Stimulated activated naive B cell treated with anti-CD40 and anti-IgM and Interleukin-4, amounts not matched to agents 10 μg/mL and 1 μg/mL and 100 μg/mL, for 72 hours (primary cell): ENCODE measurements around the gene TAB2.
"Not testable (repeated sequence)": the region's sequence is repeated elsewhere in the genome, so short reads cannot be mapped to it uniquely, and the experiment has no call there.

Source experiments
- ATAC-seq, 2 donors: fragments of 150-1000 bp; cut with Tn5 transposase; replicated peaks; 2 replicates each; pipeline ENCODE4 v1.10.0; 2021; ENCODE audit warnings: moderate library complexity in 1 of 2
- DNase-seq: peaks from one replicate; pipeline ENCODE4 v3.0.0; 2021
- H3K27ac Mint-ChIP-seq: one replicate; pipeline ENCODE4 v1.8.0; 2022; ENCODE audit warnings: mild to moderate bottlenecking, mixed read lengths
- H3K27me3 Mint-ChIP-seq, 2 donors: one replicate each; pipeline ENCODE4 v1.8.0; 2022; ENCODE audit warnings: mixed read lengths in 2 of 2
- H3K36me3 Mint-ChIP-seq, 2 donors: one replicate each; pipeline ENCODE4 v1.8.0; 2022; ENCODE audit warnings: mixed read lengths in 2 of 2, mild to moderate bottlenecking in 1 of 2
- H3K4me1 Mint-ChIP-seq, 2 donors: one replicate each; pipeline ENCODE4 v1.8.0; 2022; ENCODE audit warnings: mixed read lengths in 2 of 2, mild to moderate bottlenecking in 1 of 2
- H3K4me3 Mint-ChIP-seq, 2 donors: one replicate each; pipeline ENCODE4 v1.8.0; 2022; ENCODE audit warnings: mild to moderate bottlenecking in 2 of 2, mixed read lengths in 2 of 2, moderate library complexity in 1 of 2
- H3K9me3 Mint-ChIP-seq, 2 donors: one replicate each; pipeline ENCODE4 v1.8.0; 2022; ENCODE audit warnings: mixed read lengths in 2 of 2, mild to moderate bottlenecking in 1 of 2

TAB2 gene

GRCh38 chr6:149333266-149333620 lies 15.7 kb downstream of the TAB2 start:
- Mint-ChIP-seq H3K4me3 (no peak overlapping the region), H3K4me1 (peaks cover 66 to 93% of the 10 kb centered on the region in 2 donors), H3K9me3 (peaks cover 0 to under 1% of the 10 kb centered on the region in 2 donors), H3K36me3 (peaks cover 27 to 31% of the 10 kb centered on the region in 2 donors), H3K27me3 (no peaks in the 10 kb centered on the region), H3K27ac (no peak overlapping the region)
- DNase-seq (no peak), ATAC-seq (no peak)

DNA sequence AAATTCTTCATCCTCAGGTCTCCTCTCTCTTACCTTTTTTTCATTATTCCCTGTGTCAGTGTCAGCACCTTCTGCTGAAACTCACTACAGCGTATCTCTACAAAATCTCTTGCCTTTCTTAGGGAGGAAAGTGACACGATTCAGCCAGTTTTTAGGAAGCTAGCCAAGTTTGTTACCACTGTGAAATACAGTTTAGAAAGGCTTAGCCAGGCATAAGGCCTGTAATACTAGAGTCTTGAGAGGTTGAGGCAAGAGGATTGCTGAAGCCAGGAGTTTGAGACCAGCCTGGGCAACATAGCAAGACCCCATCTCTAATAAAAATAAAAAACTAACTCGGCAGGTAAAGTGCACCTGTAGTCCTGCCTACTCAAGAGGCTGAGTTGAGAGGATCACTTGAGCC lies 16.7 kb downstream of the TAB2 start:
- H3K27me3 Mint-ChIP-seq = no peaks in the 10 kb centered on the region
- H3K27ac Mint-ChIP-seq = peak overlapping the region; percentile 82
- DNase-seq = no peak
- peaks cover 1 to 7% of the 10 kb centered on the region in 2 donors for H3K9me3 Mint-ChIP-seq
- peak overlapping the region; percentile 10 to 33 for H3K4me3 Mint-ChIP-seq
- peaks cover 59 to 92% of the 10 kb centered on the region in 2 donors for H3K4me1 Mint-ChIP-seq
- ATAC-seq = no peak
- peaks cover 21 to 31% of the 10 kb centered on the region in 2 donors for H3K36me3 Mint-ChIP-seq

- Mint-ChIP-seq H3K9me3 (peaks cover 1 to 7% of the 10 kb centered on the region in 2 donors), H3K4me1 (peaks cover 58 to 87% of the 10 kb centered on the region in 2 donors), H3K27me3 (no peaks in the 10 kb centered on the region), H3K4me3 (peak overlapping the region; percentile 10 to 33), H3K27ac (peak overlapping the region; percentile 82), H3K36me3 (peaks cover 20 to 29% of the 10 kb centered on the region in 2 donors)
- ATAC-seq = peak; percentile 22 to 47
- DNase-seq = no peak
These were observed 17.2 kb downstream of the TAB2 start for GRCh38 chr6:149334682-149335160.

- H3K9me3 Mint-ChIP-seq = peaks cover 1 to 7% of the 10 kb centered on the region in 2 donors
- H3K4me3 Mint-ChIP-seq = peak overlapping the region in 1 of 2 donors; percentile 26
- H3K27ac Mint-ChIP-seq = peak overlapping the region; percentile 16
- peak; percentile 90 to 94 for ATAC-seq
- peaks cover 50 to 78% of the 10 kb centered on the region in 2 donors for H3K4me1 Mint-ChIP-seq
- peak; percentile 8 for DNase-seq
- H3K27me3 Mint-ChIP-seq = no peaks in the 10 kb centered on the region
- H3K36me3 Mint-ChIP-seq = peaks cover 20 to 24% of the 10 kb centered on the region in 2 donors
These were observed 18.6 kb downstream of the TAB2 start for GRCh38 chr6:149335924-149336608.

DNA sequence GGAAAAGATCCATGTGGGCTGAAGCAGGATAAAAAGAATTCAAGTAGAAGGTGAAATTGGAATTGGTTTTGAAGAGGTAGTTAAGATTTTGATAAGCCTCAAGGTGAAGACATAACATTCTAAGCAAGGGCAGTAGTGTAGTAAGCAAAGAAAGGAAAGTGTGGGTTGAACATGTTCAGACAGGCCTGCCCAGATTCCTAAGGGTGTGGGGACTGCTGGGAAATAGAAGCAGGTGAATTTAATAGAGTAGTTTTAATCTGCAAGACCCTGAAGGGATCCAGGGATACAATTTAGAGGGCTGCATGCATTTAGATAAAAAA lies 19.1 kb downstream of the TAB2 start:
- no peaks in the 10 kb centered on the region for H3K27me3 Mint-ChIP-seq
- peak overlapping the region; percentile 16 for H3K27ac Mint-ChIP-seq
- DNase-seq = no peak
- H3K4me1 Mint-ChIP-seq = peaks cover 48 to 78% of the 10 kb centered on the region in 2 donors
- H3K9me3 Mint-ChIP-seq = peaks cover 1 to 7% of the 10 kb centered on the region in 2 donors
- H3K36me3 Mint-ChIP-seq = peaks cover 18 to 24% of the 10 kb centered on the region in 2 donors
- ATAC-seq = no peak
- peak overlapping the region in 1 of 2 donors; percentile 26 for H3K4me3 Mint-ChIP-seq

GRCh38 chr6:149337320-149337719 lies 19.8 kb downstream of the TAB2 start:
- Mint-ChIP-seq H3K27me3 (no peaks in the 10 kb centered on the region), H3K27ac (no peak overlapping the region), H3K4me3 (peak overlapping the region in 1 of 2 donors; percentile 17), H3K4me1 (peaks cover 46 to 78% of the 10 kb centered on the region in 2 donors), H3K36me3 (peaks cover 14 to 27% of the 10 kb centered on the region in 2 donors), H3K9me3 (peaks cover 1 to 7% of the 10 kb centered on the region in 2 donors)
- DNase-seq (no peak), ATAC-seq (no peak)

GRCh38 chr6:149340200-149340599 lies 22.7 kb downstream of the TAB2 start:
- DNase-seq (no peak), ATAC-seq (no peak)
- no peak overlapping the region for H3K27ac Mint-ChIP-seq
- H3K4me3 Mint-ChIP-seq = no peak overlapping the region
- H3K4me1 Mint-ChIP-seq = peaks cover 36 to 66% of the 10 kb centered on the region in 2 donors
- peaks cover 16 to 29% of the 10 kb centered on the region in 2 donors for H3K36me3 Mint-ChIP-seq
- no peaks in the 10 kb centered on the region for H3K27me3 Mint-ChIP-seq
- peaks cover 1 to 7% of the 10 kb centered on the region in 2 donors for H3K9me3 Mint-ChIP-seq

DNA sequence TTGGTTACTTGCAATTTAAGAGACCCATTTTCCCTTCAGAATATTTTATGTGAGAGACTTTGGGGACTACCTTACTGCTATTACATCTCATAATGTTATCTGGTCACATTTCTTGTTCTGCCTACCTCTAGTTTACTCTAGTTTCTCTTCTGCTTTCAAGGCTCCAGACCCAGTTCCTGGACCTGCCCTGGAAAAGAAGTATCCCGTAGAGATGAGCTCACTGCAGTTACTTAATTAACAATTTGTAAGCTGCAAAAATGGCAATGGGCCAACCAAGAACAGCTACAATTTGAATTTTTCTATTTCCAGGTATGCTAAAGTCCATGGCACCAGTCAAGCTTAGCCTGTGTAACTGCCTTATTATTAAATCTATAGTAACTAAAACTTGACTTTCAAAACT lies 25.0 kb downstream of the TAB2 start:
- peaks cover 19 to 37% of the 10 kb centered on the region in 2 donors for H3K36me3 Mint-ChIP-seq
- ATAC-seq = peak; percentile 88 to 89
- peak overlapping the region; percentile 69 for H3K27ac Mint-ChIP-seq

GRCh38 chr6:149343501-149343900 lies 26.0 kb downstream of the TAB2 start:
- DNase-seq (no peak), ATAC-seq (no peak)
- Mint-ChIP-seq H3K36me3 (peaks cover 15 to 35% of the 10 kb centered on the region in 2 donors), H3K4me1 (peaks cover 30 to 51% of the 10 kb centered on the region in 2 donors), H3K27ac (no peak overlapping the region), H3K9me3 (peaks cover 0 to 5% of the 10 kb centered on the region in 2 donors), H3K27me3 (no peaks in the 10 kb centered on the region), H3K4me3 (no peak overlapping the region)

More for the DNA sequence above, 25.0 kb downstream of the TAB2 start:
- no peak for DNase-seq
- H3K27me3 Mint-ChIP-seq = no peaks in the 10 kb centered on the region
- peaks cover 1 to 7% of the 10 kb centered on the region in 2 donors for H3K9me3 Mint-ChIP-seq
- peak overlapping the region in 1 of 2 donors; percentile 61 for H3K4me3 Mint-ChIP-seq
- H3K4me1 Mint-ChIP-seq = peaks cover 32 to 55% of the 10 kb centered on the region in 2 donors

GRCh38 chr6:149346078-149346477 lies 28.6 kb downstream of the TAB2 start:
- ATAC-seq = no peak

GRCh38 chr6:149347067-149347466 lies 29.6 kb downstream of the TAB2 start:
- H3K9me3 Mint-ChIP-seq = no peaks in the 10 kb centered on the region
- no peaks in the 10 kb centered on the region for H3K27me3 Mint-ChIP-seq
- ATAC-seq (no peak), DNase-seq (no peak)
- H3K36me3 Mint-ChIP-seq = peaks cover 28 to 46% of the 10 kb centered on the region in 2 donors
- no peak overlapping the region for H3K4me3 Mint-ChIP-seq
- H3K4me1 Mint-ChIP-seq = peaks cover 29 to 54% of the 10 kb centered on the region in 2 donors
- H3K27ac Mint-ChIP-seq = no peak overlapping the region

More at GRCh38 chr6:149346078-149346477, 28.6 kb downstream of the TAB2 start:
- H3K4me1 Mint-ChIP-seq = peaks cover 33 to 62% of the 10 kb centered on the region in 2 donors
- no peaks in the 10 kb centered on the region for H3K9me3 Mint-ChIP-seq
- H3K27ac Mint-ChIP-seq = no peak overlapping the region
- no peak overlapping the region for H3K4me3 Mint-ChIP-seq
- H3K27me3 Mint-ChIP-seq = no peaks in the 10 kb centered on the region
- no peak for DNase-seq
- peaks cover 28 to 46% of the 10 kb centered on the region in 2 donors for H3K36me3 Mint-ChIP-seq

DNA sequence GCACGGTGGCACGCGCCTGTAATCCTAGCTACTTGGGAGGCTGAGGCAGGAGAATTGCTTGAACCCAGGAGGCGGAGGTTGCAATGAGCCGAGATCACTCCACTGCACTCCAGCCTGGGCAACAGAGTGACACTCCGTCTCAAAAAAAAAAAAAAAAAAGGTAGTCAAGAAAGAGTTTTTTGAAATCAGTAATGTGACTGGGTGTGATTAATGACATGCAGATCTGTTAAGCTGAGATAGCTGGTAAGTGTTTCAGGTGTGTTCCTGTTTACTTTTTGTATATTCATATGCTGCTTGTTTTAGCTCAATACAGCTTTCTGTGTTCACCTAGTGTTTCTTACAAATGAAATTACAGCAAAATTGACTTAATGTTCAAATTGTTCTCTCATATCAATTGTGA lies 31.8 kb downstream of the TAB2 start:
- not testable (repeated sequence) for DNase-seq, H3K4me3 Mint-ChIP-seq, H3K9me3 Mint-ChIP-seq, H3K27me3 Mint-ChIP-seq, ATAC-seq, H3K27ac Mint-ChIP-seq
- Mint-ChIP-seq H3K4me1 (peaks cover 28 to 55% of the 10 kb centered on the region in 2 donors), H3K36me3 (peaks cover 34 to 46% of the 10 kb centered on the region in 2 donors)

DNA sequence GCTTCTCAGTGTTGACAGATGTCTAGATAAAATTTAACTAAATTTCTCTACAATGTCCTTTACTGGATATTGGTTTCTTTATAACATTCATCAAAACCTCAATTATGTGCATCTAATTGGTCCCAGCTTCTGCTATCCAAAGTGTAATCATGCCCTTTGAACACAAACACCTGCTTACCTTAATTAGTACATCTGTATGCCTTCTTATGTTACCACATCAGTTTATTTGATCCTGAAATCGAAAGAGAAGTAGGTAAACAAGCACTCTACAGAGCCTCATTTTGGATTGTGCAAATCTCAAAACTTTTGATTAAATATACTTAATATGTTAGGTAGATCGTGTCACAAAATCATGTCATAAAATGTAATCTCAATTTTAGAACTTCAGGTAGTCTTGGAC lies 36.5 kb downstream of the TAB2 start:
- Mint-ChIP-seq H3K9me3 (no peaks in the 10 kb centered on the region), H3K4me1 (peaks cover 23 to 57% of the 10 kb centered on the region in 2 donors), H3K27me3 (no peaks in the 10 kb centered on the region), H3K36me3 (peaks cover 23 to 40% of the 10 kb centered on the region in 2 donors), H3K4me3 (no peak overlapping the region), H3K27ac (no peak overlapping the region)
- DNase-seq (no peak), ATAC-seq (no peak)

DNA sequence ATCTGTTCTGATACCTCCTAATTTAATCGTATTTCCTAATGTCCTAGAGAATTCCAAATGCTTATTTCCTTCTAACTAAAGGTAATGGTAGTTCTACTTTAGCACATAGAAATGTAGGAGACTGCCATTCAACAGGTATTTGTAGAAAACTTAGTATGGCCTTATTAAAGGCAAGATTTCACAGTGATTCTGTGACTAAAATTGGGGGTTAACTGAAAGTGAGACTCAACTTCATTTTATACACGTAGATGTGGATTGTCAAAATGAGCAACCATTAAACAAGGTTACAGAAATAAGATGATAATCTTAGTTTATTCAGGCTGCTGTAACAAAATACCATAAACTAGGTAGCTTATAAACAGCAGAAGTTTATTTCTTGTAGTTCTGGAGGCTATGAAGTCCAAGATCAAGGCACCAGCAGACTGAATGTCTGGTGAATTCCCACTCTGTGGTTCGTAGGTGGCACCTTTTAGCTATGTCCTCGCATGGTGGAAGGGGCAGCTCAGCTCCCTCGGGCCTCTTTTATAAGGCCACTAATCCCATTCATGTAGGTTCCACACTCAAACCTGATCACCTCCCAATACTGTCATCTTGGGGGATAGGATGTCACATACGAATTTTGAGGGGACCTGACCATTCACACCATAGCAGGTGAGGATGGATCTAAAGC lies 38.7 kb downstream of the TAB2 start:
- Mint-ChIP-seq H3K27ac (no peak overlapping the region), H3K4me3 (no peak overlapping the region), H3K9me3 (peaks cover 0 to 3% of the 10 kb centered on the region in 2 donors), H3K27me3 (no peaks in the 10 kb centered on the region), H3K36me3 (peaks cover 28 to 42% of the 10 kb centered on the region in 2 donors), H3K4me1 (peaks cover 28 to 57% of the 10 kb centered on the region in 2 donors)
- DNase-seq = no peak
- no peak for ATAC-seq
